ENCODE measurements around the gene SPAAR.
"Not testable (repeated sequence)": the region's sequence is repeated elsewhere in the genome, so short reads cannot be mapped to it uniquely, and the experiment has no call there.

Gene SPAAR

DNA sequence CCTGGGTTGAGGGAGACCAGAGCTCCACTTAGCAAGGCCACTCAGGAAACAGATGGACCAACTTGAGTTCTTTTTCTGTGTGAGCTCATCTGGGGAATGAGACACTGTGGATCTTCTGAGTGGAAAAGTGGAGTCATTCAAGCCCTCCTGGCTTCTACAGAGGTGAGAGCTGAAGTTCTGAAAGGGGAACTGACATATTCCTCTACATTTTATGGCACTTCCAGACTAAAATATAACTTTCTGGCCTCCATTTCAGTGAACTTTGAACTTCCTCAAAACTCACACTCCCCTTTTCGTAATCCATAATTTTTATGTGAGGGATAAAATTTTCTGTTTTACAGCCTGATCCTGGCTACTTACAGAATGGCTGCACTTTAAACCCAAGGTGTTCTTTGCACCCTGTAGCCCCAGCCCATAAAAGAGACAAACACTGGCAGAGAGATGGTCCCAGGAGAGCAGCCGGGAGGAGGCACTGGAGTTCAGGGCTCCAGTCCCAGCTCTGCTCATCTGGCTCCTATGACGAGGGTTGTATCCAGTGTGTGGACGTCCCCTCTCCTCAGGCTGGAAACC, 10.8 kb downstream of the SPAAR start:
- no peak for DNase-seq

DNA sequence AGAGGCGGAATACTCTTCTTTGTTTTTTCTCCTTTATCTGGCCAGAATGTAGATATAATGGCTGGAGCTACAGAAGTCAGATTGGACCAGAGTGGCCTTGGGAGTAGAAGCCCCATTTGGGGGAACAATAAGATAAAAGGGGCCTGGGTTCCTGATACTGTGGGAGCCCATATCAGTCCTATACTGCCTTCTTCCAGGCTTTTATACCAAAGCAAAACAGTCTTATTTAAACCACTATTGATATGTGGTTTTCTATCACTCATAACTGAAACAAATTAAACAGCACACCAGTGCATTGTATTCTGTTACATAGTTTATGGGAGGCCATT, 14.3 kb downstream of the SPAAR start:
- DNase-seq: no peak

DNA sequence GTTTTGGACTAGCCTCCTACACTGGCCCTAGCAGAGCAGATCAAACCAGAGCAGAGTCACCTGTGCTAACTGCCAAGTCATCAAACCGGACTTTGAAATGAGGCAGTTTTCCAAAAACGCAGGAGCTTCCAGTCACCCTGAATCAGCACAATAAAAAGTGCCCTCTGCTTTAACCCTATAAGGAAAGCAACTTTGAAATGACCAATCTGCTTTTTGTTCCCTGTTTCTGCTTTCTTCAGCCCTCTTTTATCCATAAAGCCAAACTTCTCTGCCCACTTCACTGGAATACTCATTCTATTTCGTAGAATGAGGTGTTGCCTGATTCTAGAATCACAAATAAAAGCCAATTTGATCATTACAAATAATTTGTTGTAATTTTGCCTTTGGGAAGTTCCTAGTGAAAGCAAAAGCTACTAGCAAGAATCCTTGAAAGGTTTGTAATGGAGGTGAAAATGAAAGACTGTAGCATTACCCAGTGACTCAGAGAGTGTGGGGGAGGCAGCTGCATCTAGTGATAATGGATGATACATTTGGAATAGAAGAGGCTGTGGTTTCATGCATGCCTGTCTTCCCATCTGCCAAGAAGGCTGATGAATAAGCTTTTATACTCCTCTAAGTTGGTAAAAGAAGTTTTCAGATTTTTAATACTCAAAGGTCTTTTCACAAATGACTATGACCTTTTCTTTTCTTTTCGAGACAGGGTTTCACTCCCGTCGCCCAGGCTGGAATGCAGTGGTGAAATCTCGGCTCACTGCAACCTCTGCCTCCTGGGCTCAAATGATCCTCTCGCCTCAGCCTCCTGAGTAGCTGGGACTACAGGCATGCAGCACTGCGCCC, 14.9 kb downstream of the SPAAR start:
- DNase-seq: peak in 19 of 56 donors; percentile 11 to 81 (median 38)

DNA sequence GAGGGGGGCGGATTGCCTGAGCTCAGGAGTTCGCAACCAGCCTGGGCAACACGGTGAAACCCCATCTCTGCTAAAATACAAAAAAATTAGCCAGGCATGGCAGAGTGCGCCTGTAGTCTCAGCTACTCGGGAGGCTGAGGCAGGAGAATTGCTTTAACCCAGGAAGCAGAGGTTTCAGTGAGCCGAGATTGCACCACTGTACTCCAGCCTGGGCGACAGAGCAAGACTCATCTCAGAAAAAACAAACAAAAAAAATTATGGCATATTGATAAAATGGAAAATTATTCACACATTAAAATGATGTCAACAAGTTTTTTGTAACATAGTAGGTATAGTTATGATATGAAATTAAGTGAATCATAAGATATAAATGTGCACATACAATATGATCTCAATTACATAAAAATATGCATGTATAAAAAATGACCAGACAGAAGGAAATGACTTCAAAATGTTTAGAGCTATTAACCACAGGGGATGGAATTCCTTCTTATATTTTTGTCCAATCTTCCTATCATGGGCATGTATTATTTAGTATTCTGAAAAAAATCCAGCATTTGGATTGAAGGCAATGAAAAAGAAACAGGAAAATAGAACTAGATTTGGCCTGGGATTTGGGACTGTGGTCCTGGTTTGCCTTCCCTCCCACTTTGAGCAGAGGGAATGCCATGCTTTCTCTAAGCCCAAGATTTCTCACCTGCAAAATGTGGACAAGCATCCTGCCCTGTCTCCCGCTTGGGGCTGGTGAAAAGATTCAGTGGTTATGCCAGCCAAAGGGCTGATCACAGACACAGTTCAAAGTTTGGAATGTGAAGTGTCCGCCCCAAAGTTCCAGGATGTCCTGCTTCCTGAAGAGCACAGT, 19.5 kb downstream of the SPAAR start:
- DNase-seq: no peak

DNA sequence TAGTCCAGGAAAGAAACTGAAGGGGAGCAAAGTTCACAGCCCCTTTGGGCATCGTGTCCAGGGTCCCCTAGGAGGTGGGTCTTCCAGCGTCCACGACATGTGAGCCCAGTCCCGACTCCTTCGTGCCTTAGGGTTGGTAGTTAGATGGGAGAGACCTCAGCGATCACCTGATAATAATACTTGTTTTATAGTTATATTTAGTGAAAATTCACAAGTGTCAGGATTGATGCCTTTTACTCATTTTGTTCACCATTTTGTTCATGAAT, 20.1 kb downstream of the SPAAR start:
- DNase-seq: no peak

DNA sequence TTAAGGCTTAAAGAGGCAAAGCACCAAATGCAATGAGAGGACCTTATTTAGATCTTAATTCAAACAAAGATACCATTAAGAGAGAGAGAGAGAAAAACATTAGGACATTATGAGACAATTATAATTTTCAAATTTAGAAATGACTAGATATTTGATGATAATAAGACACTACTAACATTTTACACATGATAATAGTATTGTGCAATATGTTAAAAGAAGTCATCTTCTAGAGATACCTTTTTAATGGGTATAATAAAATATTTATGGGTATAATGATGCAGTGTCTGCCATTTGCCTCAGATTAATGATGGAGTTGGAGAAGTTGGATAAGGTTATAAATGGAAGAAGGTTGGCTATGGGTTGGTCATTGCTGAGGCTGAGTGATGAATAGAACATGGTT, 21.2 kb downstream of the SPAAR start:
- no peak for DNase-seq

DNA sequence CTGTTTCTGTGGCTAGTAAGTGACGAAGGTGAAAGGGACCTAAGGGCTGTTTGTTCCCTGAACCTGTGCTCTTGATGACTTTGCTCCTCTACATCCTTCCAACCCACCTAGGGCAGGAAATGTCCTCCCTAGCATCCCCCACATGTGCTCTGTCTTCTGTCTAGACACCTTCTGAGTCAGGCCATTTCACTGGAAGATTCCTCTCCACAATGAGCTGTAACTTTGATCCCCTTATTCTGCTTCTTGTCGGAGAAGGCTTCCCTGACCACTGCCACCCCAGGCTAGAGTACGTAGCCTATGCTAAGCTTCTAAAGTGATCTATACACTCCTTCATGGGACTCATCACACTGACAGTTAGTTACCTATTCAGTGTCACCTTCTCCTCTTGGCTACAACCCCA, 21.7 kb downstream of the SPAAR start:
- DNase-seq: no peak

DNA sequence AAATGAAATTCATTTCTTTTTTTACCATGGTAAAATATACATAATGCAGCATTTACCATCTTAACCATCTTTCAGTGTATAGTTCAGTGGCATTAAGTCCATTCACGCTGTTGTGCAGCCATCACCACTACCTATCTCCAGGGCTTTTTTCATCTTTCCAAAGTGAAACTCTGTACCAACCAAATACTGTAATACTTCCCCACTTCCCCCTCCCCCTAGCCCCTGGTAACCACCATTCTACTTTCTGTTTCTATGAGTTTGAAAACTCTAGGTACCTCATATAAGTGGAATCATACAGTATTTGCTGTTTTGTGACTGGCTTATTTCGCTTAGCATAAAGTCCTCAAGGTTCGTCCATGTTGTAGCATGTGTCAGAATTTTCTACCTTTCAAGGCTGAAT, 23.4 kb downstream of the SPAAR start:
- no peak for DNase-seq

DNA sequence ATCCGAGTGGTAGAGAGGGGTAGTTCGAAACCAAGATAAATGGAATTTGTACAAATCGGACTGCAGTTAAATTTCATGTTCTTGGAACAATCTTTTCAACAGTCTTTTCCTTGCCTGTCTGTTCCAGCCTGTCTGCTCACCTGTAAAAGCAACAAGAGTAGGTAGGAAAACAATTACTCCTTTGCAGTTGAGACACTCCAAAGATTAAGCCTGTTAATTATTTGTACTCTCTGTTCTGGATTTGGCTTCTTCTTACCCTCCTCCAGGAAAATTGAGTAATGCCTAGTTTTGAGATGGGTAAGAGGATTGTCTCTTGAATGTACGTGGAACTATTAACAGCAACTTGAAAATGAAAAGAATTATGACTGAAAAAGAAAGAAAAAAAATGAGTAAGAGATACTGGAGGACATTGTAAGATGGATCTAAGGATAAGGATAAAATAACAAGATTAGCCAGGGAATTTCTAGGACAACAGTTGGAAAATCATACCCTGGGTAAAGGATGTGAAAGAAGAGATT, 24.3 kb downstream of the SPAAR start:
- DNase-seq: no peak

DNA sequence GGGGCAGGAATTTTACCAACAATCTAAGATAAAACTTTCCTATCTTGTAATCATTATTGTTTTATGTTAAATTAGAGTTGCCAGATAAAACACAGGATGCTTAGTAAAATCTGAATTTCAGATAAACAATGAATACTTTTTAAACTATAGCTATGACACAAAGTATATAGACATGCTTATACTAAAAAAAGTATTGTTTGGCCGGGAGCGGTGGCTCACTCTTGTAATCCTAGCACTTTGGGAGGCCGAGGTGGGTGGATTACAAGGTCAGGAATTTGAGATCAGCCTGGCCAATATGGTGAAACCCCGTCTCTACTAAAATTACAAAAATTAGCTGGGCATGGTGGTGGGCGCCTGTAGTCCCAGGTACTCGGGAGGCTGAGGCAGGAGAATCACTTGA, 24.8 kb downstream of the SPAAR start:
- DNase-seq: not testable (repeated sequence)

DNA sequence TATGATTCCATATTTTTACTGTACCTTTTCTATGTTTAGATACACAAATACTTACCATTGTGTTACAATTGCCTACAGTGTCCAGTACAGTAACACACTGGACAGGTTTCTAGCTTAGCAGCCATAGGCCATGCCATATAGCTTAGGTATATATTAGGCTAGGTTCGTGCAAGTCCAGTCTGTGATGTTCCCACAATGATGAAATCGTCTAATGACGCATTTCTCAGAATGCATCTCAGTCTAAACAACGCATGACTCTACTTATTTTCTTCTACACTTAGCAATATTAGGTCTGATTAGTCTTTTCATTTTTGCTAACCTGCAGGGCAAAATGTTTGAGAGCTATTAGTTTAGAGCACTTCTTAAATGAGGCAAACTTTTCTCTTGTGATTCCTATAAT, 26.0 kb downstream of the SPAAR start:
- DNase-seq: no peak

DNA sequence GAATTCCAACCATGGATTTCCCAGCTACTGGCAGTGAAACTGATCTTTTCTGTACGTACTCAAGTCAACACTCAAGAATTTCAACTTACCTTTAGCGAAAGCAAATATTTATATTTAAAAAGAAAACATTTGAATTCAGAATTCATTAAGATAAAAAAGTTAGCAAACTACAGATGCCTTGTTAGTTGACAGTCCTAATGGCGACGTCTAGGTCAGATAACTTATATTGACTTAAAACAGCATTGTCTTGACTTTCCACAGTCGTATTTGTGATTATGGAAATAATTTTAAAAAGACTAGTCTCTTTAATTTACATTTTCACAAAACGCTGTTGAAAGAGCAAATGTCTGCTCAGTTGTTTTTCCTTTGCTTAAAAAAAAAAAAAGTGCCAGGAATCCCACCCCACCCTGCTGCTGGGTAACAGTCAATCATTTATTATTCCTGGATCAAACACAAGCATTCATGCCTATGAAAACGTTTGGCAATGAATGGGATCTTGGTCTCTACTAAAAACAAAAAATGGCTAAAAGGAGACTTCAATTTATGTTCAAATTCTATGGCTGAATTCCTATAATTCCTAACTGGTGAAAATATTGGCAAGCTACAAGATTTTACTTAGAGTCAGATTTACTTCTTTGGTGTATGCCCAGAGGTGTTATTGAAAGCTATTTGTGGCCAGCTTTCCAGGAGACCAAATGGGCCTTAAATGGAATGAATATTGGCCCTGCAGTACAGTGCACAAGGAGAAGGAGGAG, 26.6 kb downstream of the SPAAR start:
- no peak for DNase-seq

DNA sequence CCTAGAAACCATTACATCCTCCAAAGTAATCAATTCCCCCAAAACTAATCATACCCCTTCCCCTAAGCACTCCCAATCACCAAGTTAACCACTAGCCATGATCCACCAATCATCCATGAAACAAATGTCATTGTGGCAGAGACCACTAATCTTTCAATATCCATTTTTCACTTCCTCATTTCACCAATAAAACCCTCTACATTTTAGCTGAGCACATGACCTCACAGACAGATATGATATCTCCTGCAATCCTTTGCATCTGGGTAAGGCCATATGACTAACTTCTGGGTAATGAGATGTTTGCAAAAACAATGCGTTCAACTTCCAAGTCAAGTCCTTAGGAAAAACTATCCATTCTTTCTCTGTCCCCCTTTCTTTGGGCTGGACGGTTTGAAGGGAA, 27.9 kb downstream of the SPAAR start:
- DNase-seq: no peak

DNA sequence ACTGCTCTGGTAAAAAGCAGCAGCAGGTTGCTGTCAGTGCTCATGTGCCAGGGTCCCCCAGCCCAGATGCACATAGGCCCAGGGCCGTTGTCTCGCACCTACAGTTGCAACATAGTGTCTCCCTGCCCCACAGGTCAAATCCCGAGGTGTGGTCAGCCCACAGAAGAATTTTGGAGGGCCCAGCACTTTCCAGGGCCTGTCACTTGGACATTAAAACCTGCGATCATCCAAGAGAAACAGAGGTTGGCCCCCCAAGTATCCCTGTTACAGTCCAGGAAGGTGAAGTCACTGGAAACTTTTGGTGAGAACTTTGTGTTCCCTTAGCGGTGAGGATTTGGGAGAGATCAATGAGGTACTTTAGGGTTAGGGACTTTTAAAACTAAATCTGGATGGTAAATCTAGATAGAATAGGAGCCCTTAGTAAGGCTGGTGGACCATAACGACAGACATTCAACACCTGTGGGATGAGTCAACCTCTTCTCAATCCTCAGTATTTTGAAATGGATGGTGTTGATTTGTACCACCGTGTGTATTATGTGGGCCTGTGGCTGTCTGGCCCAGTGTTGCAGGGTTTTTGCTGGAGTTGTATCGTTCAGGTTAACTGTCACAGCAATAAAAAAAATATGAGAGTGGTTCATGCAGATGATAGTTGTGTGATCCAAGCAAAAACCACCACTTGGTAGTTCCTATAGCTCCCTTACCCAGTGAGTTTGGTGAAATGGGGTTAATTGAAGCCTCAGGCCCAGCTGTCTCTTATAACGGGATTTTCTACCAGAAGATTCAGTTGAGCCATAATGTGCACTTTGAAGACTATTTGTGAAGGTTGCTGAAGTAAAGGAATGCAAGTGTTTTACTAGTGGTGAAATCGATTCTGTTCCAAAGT, 29.4 kb downstream of the SPAAR start:
- DNase-seq: no peak

DNA sequence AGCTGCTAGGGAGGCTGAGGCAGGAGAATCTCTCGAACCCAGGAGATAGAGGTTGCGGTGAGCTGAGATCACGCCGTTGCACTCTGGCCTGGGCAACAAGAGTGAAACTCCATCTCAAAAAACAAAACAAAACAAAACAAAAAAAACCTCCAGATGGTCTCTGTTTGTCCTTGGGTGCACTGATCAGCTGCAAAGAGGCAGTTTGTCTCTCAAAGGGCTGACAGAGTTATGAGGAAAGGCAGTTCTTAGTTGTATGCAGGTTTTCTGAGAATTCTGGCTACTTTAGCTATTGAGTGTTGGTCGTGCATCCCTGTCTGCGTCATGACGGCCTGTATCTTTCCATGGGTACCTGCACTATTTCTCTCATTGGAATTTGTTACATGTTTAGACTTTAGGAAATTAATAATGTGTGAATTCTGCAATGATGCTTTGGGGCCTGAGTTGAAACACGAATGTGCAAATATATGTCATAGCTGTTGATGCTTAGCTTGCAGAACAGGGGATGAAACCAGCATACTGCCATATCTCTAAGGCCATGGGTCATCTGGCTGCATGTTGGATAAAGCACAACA, 30.5 kb downstream of the SPAAR start:
- no peak for DNase-seq

DNA sequence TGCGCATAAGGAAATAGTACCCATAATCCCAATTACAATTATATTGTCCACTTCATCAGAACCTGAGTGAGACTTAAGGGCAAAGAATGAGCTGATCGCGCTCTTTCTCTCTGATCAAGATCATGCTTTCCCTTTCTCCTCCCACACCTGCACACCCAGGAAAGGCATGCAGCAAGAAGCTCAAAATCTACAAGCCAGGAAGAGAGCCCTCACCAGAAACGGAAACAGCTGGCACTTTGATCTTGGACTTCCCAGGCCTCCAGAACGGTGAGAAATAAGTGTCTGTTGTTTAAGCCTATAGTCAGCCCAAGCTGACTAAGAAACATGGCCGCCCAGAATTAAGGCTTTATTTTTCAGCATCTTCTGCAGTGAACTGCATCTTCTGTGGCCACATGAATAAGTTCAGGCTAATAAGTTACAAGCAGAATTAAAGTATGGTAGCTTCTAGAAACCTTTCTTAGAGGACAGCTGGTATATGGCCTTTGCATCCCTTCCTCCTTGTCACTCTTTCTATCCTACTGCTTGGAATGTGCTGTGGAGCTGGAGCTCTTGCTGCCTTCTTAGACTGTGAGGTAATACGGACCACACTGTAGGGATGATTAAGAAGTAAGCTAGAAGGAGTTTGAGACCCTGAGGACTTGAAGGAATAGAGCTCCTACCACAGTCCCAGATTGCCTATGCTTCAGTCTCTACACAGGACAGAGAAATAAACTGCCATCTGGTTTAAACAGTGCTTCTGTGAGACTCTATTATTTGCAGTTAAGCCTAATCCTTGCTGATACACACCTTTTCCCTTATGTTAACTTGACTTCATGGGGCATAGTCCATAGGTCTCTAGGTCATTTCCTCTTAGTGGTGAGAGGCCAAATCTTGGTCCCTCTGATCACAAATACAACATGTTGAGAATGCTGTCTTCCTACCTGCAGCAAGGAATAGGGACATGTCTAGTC, 31.4 kb downstream of the SPAAR start:
- no peak for DNase-seq

DNA sequence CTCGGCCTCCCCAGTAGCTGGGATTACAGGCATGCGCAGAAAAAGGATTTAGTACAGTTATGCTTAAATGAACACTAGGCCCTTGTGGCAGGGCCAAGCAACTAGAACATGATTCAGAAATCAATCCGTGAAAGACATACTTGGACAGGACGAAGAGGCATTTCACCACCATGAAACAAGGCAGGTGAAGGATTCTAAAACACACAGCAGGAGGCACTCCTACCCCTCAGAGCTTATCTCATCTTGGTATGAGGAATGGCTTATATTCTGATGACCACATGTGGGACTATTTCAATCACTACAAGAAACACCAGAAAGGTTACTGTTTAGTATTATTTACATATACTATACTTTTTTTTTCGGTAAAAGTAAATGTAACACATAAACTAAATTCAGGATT, 33.0 kb downstream of the SPAAR start:
- no peak for DNase-seq

DNA sequence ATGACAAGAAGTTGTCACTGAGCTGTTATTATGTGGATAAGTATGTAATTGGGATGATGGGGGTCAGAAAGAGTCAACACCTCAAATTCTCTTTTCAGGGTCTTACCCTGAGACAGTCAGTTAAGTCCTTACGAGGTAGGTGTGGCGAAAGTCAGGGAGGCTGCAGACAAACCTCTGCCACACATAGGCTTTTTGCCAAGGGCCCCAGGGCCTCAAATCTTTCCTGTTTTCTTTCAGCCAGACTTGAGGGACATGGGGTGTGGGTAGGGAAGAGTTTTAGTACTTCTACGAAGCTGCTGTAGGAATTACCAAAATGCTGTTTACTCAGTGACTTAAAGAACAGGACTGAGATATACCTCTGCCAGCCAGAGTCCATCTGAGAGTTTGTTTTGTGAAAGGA, 34.9 kb downstream of the SPAAR start:
- no peak for DNase-seq

DNA sequence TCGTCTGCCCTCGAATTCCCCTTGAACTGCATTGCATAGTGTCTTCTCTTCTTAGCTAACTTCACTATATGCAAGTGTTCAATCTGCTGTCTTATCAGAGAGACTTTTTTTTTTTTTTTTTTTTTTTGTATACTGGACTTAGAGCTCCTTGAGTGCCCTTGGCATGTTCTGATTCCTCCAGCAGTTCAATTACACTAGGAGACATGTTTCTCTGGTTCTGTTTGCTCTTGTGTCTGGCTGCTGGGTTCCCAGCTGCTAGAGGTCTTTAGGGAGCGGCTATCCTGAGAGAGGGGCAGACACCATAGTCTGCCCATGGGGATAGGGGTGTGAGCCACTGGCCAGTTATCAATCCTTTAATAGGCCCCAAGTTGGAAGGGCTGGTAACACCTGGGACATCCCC, 35.6 kb downstream of the SPAAR start:
- no peak for DNase-seq
